ENCODE results near the gene GFPT1. TPM values are rescaled to one million over a fixed set of nuclear protein-coding genes. Genes with fewer than 3 reads are reported as not detected.

Gene GFPT1
- total RNA-seq, 5 donors from 2014 or later (not counting 1 experiment from before 2014, with no cell fraction given): 14.9 to 22.1 (median 19.8) TPM

GRCh38 chr2:69322631-69323030 is 64.4 kb downstream of the GFPT1 start:
- Mint-ChIP-seq H3K36me3 (peaks cover 69% of the 10 kb centered on the region), H3K4me1 (no peaks in the 10 kb centered on the region), H3K9me3 (peaks cover 0 to 2% (median 1%) of the 10 kb centered on the region in 3 donors), H3K27me3 (no peaks in the 10 kb centered on the region), H3K4me3 (no peak overlapping the region), H3K27ac (no peak overlapping the region)
- CTCF ChIA-PET: no interaction called here
- ATAC-seq (replicated peaks in 1 of 4): no peak
- no CpG with 5 or more reads among the region's 1 CpG for WGBS (ENCODE audit: insufficient coverage)
- Histone ChIP-seq H3K36me3 (ENCODE audit: control insufficient read depth in 2 of 2, extremely low read depth in 1 of 2, insufficient read depth in 1 of 2, low read length in 1 of 2) (peaks cover 4 to 24% of the 10 kb centered on the region in 2 donors), H3K4me3 (ENCODE audit: control insufficient read depth in 1 of 2, extremely low read depth in 1 of 2, low read length in 1 of 2) (no peak overlapping the region), H3K9me3 (no peaks in the 10 kb centered on the region), H3K27ac (ENCODE audit: low read length) (no peak overlapping the region), H3K4me1 (ENCODE audit: control insufficient read depth in 1 of 2, extremely low read depth in 1 of 2, insufficient read depth in 2 of 2, low read length in 2 of 2) (no peaks in the 10 kb centered on the region), H3K27me3 (replicated peaks in 1 of 2; ENCODE audit: control insufficient read depth in 2 of 2, extremely low read depth in 1 of 2, insufficient read depth in 2 of 2, low read length in 1 of 2) (no peaks in the 10 kb centered on the region)
- DNase-seq: no peak
- POLR2A ChIA-PET: no interaction called here

DNA sequence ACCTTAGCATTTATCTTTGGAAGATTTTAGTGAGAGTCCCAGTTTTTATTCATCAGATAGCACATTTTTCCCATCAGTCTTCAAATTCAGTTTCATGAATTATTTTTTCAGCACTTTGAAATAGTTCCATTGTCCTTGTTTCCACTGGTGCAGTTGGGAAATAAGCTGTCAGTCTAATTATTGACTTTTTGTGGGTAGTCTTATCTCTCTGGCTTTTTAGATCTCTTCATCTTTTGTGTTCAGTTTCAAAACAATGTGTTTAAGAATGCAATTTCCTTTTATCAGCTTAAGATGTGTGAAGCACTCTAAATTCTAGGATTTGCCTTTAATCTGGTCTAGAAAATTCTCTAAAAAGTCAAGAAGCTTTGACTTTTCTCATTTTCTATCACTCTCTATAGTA is 70.5 kb downstream of the GFPT1 start:
- ChIA-PET POLR2A (no interaction called here), CTCF (no interaction called here)
- peaks cover 6% of the 10 kb centered on the region for H3K9me3 ChIP-seq
- H3K27ac ChIP-seq (ENCODE audit: low read length): no peak overlapping the region
- H3K27me3 ChIP-seq (replicated peaks in 1 of 2; ENCODE audit: control insufficient read depth in 2 of 2, extremely low read depth in 1 of 2, insufficient read depth in 2 of 2, low read length in 1 of 2): no peaks in the 10 kb centered on the region
- no peaks in the 10 kb centered on the region for H3K4me1 Mint-ChIP-seq
- no peak overlapping the region for H3K27ac Mint-ChIP-seq
- ATAC-seq (replicated peaks in 1 of 4) (no peak), DNase-seq (no peak)
- H3K4me3 ChIP-seq (ENCODE audit: control insufficient read depth in 1 of 2, extremely low read depth in 1 of 2, low read length in 1 of 2): no peak overlapping the region
- no peak overlapping the region for H3K4me3 Mint-ChIP-seq
- no peaks in the 10 kb centered on the region for H3K4me1 ChIP-seq (ENCODE audit: control insufficient read depth in 1 of 2, extremely low read depth in 1 of 2, insufficient read depth in 2 of 2, low read length in 2 of 2)
- H3K27me3 Mint-ChIP-seq: no peaks in the 10 kb centered on the region
- peaks cover 7 to 22% (median 12%) of the 10 kb centered on the region in 3 donors for H3K9me3 Mint-ChIP-seq
- peaks cover 46% of the 10 kb centered on the region for H3K36me3 Mint-ChIP-seq
- H3K36me3 ChIP-seq (ENCODE audit: control insufficient read depth in 2 of 2, extremely low read depth in 1 of 2, insufficient read depth in 1 of 2, low read length in 1 of 2): no peaks in the 10 kb centered on the region

DNA sequence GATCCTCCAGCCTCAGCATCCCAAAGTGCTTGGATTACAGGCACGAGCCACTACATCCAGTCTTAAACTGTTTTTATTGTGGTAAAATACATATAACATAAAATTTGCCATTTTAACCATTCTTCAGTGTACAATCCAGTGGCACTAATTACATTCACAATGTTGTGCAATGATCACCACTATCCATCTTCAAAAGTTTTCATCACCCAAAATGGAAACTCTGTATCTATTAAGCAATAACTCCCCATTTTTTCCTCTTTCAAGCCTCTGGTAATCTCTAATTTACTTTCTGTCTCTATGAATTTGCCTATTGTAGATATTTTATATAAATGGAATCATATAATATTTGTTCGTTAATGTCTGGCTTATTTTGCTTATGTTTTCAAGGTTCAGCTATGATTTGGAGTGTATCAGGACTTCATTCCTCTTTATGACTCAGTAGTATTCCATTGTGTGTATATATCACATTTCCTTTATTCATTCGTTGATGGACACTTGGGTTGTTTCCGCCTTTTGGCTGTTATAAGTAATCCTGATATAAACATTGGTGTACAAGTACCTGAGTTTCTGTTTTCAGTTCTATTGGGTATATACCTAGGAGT is 71.8 kb downstream of the GFPT1 start:
- POLR2A ChIA-PET: no interaction called here
- no peak overlapping the region for H3K27ac Mint-ChIP-seq
- peaks cover 7 to 22% (median 12%) of the 10 kb centered on the region in 3 donors for H3K9me3 Mint-ChIP-seq
- H3K36me3 Mint-ChIP-seq: peaks cover 37% of the 10 kb centered on the region
- H3K4me1 Mint-ChIP-seq: peaks cover 0 to 2% (median 0%) of the 10 kb centered on the region in 3 donors
- no CpG with 5 or more reads among the region's 4 CpGs for WGBS (ENCODE audit: insufficient coverage)
- no peaks in the 10 kb centered on the region for H3K27me3 ChIP-seq (replicated peaks in 1 of 2; ENCODE audit: control insufficient read depth in 2 of 2, extremely low read depth in 1 of 2, insufficient read depth in 2 of 2, low read length in 1 of 2)
- ATAC-seq (replicated peaks in 1 of 4) (no peak), DNase-seq (no peak)
- no peaks in the 10 kb centered on the region for H3K4me1 ChIP-seq (ENCODE audit: control insufficient read depth in 1 of 2, extremely low read depth in 1 of 2, insufficient read depth in 2 of 2, low read length in 2 of 2)
- no peaks in the 10 kb centered on the region for H3K27me3 Mint-ChIP-seq
- peaks cover 6% of the 10 kb centered on the region for H3K9me3 ChIP-seq
- CTCF ChIA-PET: no interaction called here
- H3K27ac ChIP-seq (ENCODE audit: low read length): no peak overlapping the region
- H3K4me3 ChIP-seq (ENCODE audit: control insufficient read depth in 1 of 2, extremely low read depth in 1 of 2, low read length in 1 of 2): no peak overlapping the region
- H3K4me3 Mint-ChIP-seq: no peak overlapping the region
- no peaks in the 10 kb centered on the region for H3K36me3 ChIP-seq (ENCODE audit: control insufficient read depth in 2 of 2, extremely low read depth in 1 of 2, insufficient read depth in 1 of 2, low read length in 1 of 2)

DNA sequence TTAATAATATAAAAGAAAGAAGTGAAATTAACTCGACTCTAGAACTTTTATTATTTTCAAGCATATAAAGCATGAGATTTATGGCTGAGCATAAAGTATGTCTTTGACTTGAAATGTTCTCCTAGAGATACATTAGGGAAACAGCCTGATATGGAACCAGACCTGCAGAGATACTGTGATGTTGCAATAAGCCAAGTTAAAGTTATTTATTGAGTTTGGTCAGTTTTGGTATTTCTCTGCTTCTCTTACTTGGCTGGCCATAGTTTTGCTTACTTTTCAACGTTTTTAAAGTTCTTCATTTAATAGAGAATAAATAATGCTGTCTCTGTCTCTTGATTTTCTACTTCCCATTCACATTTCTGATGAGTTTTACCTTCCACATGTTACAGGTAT is 76.0 kb downstream of the GFPT1 start:
- no peak overlapping the region for H3K27ac ChIP-seq (ENCODE audit: low read length)
- DNase-seq: no peak
- Mint-ChIP-seq H3K4me1 (peaks cover 16 to 33% (median 29%) of the 10 kb centered on the region in 3 donors), H3K4me3 (no peak overlapping the region), H3K27me3 (peaks cover 7 to 11% of the 10 kb centered on the region in 2 donors), H3K36me3 (peaks cover 8% of the 10 kb centered on the region), H3K27ac (no peak overlapping the region), H3K9me3 (peaks cover 0 to 8% (median 4%) of the 10 kb centered on the region in 3 donors)
- no peaks in the 10 kb centered on the region for H3K36me3 ChIP-seq (ENCODE audit: control insufficient read depth in 2 of 2, extremely low read depth in 1 of 2, insufficient read depth in 1 of 2, low read length in 1 of 2)
- no CpG with 5 or more reads among the region's 2 CpGs for WGBS (ENCODE audit: insufficient coverage)
- no peak for ATAC-seq (replicated peaks in 1 of 4)
- H3K4me1 ChIP-seq (ENCODE audit: control insufficient read depth in 1 of 2, extremely low read depth in 1 of 2, insufficient read depth in 2 of 2, low read length in 2 of 2): peaks cover 4 to 25% of the 10 kb centered on the region in 2 experiments
- ChIA-PET POLR2A (no interaction called here), CTCF (no interaction called here)
- H3K27me3 ChIP-seq (replicated peaks in 1 of 2; ENCODE audit: control insufficient read depth in 2 of 2, extremely low read depth in 1 of 2, insufficient read depth in 2 of 2, low read length in 1 of 2): peaks cover 0 to 21% of the 10 kb centered on the region in 2 experiments
- H3K4me3 ChIP-seq (ENCODE audit: control insufficient read depth in 1 of 2, extremely low read depth in 1 of 2, low read length in 1 of 2): no peak overlapping the region
- no peaks in the 10 kb centered on the region for H3K9me3 ChIP-seq

DNA sequence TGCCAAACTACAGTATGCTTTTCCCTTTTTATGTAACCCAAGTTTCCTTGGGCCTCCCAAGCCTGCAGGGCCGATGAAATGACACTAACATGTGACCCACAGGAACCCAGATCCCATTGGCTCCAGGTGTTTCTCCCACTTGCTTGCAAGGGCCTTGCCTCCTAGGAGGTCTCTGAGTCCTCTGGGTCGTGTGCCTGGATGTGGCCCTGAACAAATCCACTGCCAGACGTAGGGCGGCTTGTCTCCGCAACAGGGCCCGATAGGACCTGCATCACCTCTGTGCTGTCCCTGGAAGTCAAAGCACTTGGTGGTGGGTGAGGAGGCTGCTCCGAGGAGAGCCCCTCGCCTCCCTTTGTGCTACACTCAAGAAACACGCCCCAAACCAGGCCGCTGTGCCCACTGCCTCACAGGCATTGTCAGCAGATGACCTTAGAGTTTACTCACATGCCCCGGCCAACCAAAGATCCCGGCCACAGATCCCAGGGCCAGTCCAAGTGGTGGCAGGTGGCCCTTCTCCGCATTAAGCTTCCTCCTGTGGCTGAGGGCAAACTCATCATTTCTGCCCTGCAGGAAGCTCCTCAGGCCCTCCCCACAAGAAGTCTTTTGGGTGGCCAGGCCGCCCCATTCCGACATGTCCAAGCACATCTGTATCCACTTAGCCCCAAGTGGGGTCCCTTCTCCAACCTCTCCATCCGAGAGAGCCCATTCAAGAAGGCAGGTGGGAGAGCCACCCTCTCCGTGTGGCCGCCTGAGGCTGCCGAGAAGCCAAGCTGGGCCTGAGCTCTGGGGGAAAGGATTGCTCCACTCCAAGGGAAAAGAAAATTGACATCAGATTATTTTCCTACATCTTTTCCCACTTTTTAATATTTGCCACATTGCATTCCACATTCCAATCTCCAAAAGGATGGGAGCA is 76.7 kb downstream of the GFPT1 start:
- ChIA-PET CTCF (interaction anchor here in 1 of 2 donors (0.6 kb wide), 1 partner anchor 55 kb away, joined by 3 read pairs; no protein-coding TSS in a partner anchor), POLR2A (no interaction called here)
- Histone ChIP-seq H3K36me3 (ENCODE audit: control insufficient read depth in 2 of 2, extremely low read depth in 1 of 2, insufficient read depth in 1 of 2, low read length in 1 of 2) (no peaks in the 10 kb centered on the region), H3K27ac (ENCODE audit: low read length) (no peak overlapping the region), H3K27me3 (replicated peaks in 1 of 2; ENCODE audit: control insufficient read depth in 2 of 2, extremely low read depth in 1 of 2, insufficient read depth in 2 of 2, low read length in 1 of 2) (peaks cover 2 to 28% of the 10 kb centered on the region in 2 experiments), H3K9me3 (no peaks in the 10 kb centered on the region), H3K4me3 (ENCODE audit: control insufficient read depth in 1 of 2, extremely low read depth in 1 of 2, low read length in 1 of 2) (no peak overlapping the region), H3K4me1 (ENCODE audit: control insufficient read depth in 1 of 2, extremely low read depth in 1 of 2, insufficient read depth in 2 of 2, low read length in 2 of 2) (peaks cover 4 to 27% of the 10 kb centered on the region in 2 experiments)
- no peak overlapping the region for H3K4me3 Mint-ChIP-seq
- H3K27ac Mint-ChIP-seq: no peak overlapping the region
- no peak for DNase-seq
- peaks cover 8% of the 10 kb centered on the region for H3K36me3 Mint-ChIP-seq
- ATAC-seq (replicated peaks in 1 of 4): no peak
- peaks cover 17 to 35% (median 31%) of the 10 kb centered on the region in 3 donors for H3K4me1 Mint-ChIP-seq
- H3K9me3 Mint-ChIP-seq: peaks cover 0 to 8% (median 4%) of the 10 kb centered on the region in 3 donors
- peaks cover 9 to 13% of the 10 kb centered on the region in 2 donors for H3K27me3 Mint-ChIP-seq
- WGBS (ENCODE audit: insufficient coverage): 91% methylated on average over 16 of the region's 19 CpGs

GRCh38 chr2:69309351-69310110 is 77.5 kb downstream of the GFPT1 start:
- ATAC-seq (replicated peaks in 1 of 4): no peak
- peaks cover 4 to 27% of the 10 kb centered on the region in 2 experiments for H3K4me1 ChIP-seq (ENCODE audit: control insufficient read depth in 1 of 2, extremely low read depth in 1 of 2, insufficient read depth in 2 of 2, low read length in 2 of 2)
- Mint-ChIP-seq H3K4me3 (no peak overlapping the region), H3K9me3 (peaks cover 0 to 8% (median 4%) of the 10 kb centered on the region in 3 donors), H3K4me1 (peaks cover 17 to 35% (median 31%) of the 10 kb centered on the region in 3 donors), H3K27ac (no peak overlapping the region), H3K36me3 (peaks cover 8% of the 10 kb centered on the region), H3K27me3 (peaks cover 9 to 13% of the 10 kb centered on the region in 2 donors)
- CTCF ChIA-PET: interaction anchor here in 1 of 2 donors (0.6 kb wide), 1 partner anchor 56 kb away, joined by 3 read pairs; no protein-coding TSS in a partner anchor
- no peaks in the 10 kb centered on the region for H3K9me3 ChIP-seq
- H3K4me3 ChIP-seq (ENCODE audit: control insufficient read depth in 1 of 2, extremely low read depth in 1 of 2, low read length in 1 of 2): no peak overlapping the region
- POLR2A ChIA-PET: no interaction called here
- H3K27ac ChIP-seq (ENCODE audit: low read length): no peak overlapping the region
- DNase-seq: peak in 1 of 35 experiments; percentile 25
- WGBS (ENCODE audit: insufficient coverage): 80% methylated on average over 4 of the region's 9 CpGs
- H3K27me3 ChIP-seq (replicated peaks in 1 of 2; ENCODE audit: control insufficient read depth in 2 of 2, extremely low read depth in 1 of 2, insufficient read depth in 2 of 2, low read length in 1 of 2): peaks cover 2 to 36% of the 10 kb centered on the region in 2 experiments
- no peaks in the 10 kb centered on the region for H3K36me3 ChIP-seq (ENCODE audit: control insufficient read depth in 2 of 2, extremely low read depth in 1 of 2, insufficient read depth in 1 of 2, low read length in 1 of 2)

Measured in T-cell (primary cell).